Prostate gland (tissue), 2 donors: ENCODE results near the gene LGALS3BP.

Experiments
- CTCF ChIP-seq, 4 experiments: fragments of 200-600 bp in 2 of 4; fragments of 450-650 bp in 2 of 4; sonication (generic) in 2 of 4; IDR thresholded peaks; 1 replicate in 3 of 4; 2 replicates in 1 of 4; pipeline ENCODE4 v1.5.1; 2016 to 2019; ENCODE audit warnings: antibody characterized with exemption in 4 of 4, mild to moderate bottlenecking in 2 of 4, moderate library complexity in 2 of 4
- POLR2AphosphoS5 ChIP-seq: sonication (generic); formaldehyde crosslinking; IDR thresholded peaks from one replicate; pipeline ENCODE4 v1.6.1; 2017; ENCODE audit warnings: antibody characterized with exemption

- TF ChIP-seq POLR2AphosphoS5 (peak; percentile 34), CTCF (IDR thresholded peaks at IDR 0.05) (peak in 1 of 4 experiments; percentile 30)
Measured at GRCh38 chr17:78998311-78999055, 18.8 kb upstream of the LGALS3BP start.
